IPS-20b (cell line): ENCODE measurements around the gene PRSS37.

Experiments used
- H3K27ac ChIP-seq: one replicate; pipeline ENCODE4 v1.5.1; 2013; ENCODE audit warnings: low read length
- H3K27me3 ChIP-seq: 2 replicates; pipeline ENCODE4 v1.6.1; 2013; ENCODE audit warnings: mild to moderate bottlenecking, low read length, inconsistent platforms; ENCODE audit not compliant: insufficient read depth
- H3K36me3 ChIP-seq: 2 replicates; pipeline ENCODE4 v1.6.1; 2013; ENCODE audit warnings: low read depth, mild to moderate bottlenecking, inconsistent platforms, low read length, moderate library complexity; ENCODE audit not compliant: insufficient read depth
- H3K4me1 ChIP-seq: 2 replicates; pipeline ENCODE4 v1.6.1; 2013; ENCODE audit warnings: mild to moderate bottlenecking, control low read depth, inconsistent platforms, low read length, moderate library complexity; ENCODE audit not compliant: insufficient read depth
- H3K4me3 ChIP-seq: 2 replicates; pipeline ENCODE4 v1.5.1; 2013; ENCODE audit warnings: mild to moderate bottlenecking, low read length, inconsistent platforms
- H3K9ac ChIP-seq: 2 replicates; pipeline ENCODE4 v1.6.1; 2013; ENCODE audit warnings: low read depth, mild to moderate bottlenecking, inconsistent platforms, low read length, moderate library complexity
- H3K9me3 ChIP-seq: 2 replicates; pipeline ENCODE4 v1.6.1; 2013; ENCODE audit warnings: mild to moderate bottlenecking, low read depth, low read length, inconsistent platforms; ENCODE audit not compliant: insufficient read depth

Gene PRSS37

GRCh38 chr7:141841385-141841784 is at the start of gene PRSS37:
PRSS37 (minus strand) TSS chr7:141841485; CDS start chr7:141841049, 436 bp downstream.
- no peaks in the 10 kb centered on the region for H3K27me3 ChIP-seq
- H3K9ac ChIP-seq: no peak within 1 kb of the TSS
- H3K4me3 ChIP-seq: no peak within 1 kb of the TSS
- H3K4me1 ChIP-seq: no peaks in the 10 kb centered on the region
- no peaks in the 10 kb centered on the region for H3K9me3 ChIP-seq
- H3K36me3 ChIP-seq: no peaks in the 10 kb centered on the region
- H3K27ac ChIP-seq: no peak within 1 kb of the TSS

DNA sequence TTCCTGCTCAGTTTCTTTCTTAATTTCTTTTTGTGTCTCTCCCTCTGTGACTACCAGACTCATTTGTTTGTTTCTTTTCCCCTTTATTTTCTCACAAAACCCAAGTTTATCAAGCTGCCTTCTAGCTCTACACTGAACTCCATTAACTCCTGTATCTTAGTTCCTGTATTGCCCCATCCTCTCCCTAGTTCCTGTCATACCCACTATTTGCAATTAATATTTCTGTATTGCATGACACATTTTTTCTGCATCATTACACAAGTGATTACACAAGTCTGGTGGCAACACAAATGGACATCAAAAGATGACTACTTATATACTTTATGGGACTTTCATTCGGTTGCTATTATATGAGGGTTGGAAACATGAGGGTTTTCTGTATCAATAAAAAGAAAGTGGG is 48.0 kb upstream of the PRSS37 start:
- Histone ChIP-seq H3K27ac (no peak overlapping the region), H3K9me3 (no peaks in the 10 kb centered on the region), H3K4me3 (no peak overlapping the region), H3K36me3 (no peaks in the 10 kb centered on the region), H3K27me3 (no peaks in the 10 kb centered on the region), H3K4me1 (no peaks in the 10 kb centered on the region), H3K9ac (no peak overlapping the region)

DNA sequence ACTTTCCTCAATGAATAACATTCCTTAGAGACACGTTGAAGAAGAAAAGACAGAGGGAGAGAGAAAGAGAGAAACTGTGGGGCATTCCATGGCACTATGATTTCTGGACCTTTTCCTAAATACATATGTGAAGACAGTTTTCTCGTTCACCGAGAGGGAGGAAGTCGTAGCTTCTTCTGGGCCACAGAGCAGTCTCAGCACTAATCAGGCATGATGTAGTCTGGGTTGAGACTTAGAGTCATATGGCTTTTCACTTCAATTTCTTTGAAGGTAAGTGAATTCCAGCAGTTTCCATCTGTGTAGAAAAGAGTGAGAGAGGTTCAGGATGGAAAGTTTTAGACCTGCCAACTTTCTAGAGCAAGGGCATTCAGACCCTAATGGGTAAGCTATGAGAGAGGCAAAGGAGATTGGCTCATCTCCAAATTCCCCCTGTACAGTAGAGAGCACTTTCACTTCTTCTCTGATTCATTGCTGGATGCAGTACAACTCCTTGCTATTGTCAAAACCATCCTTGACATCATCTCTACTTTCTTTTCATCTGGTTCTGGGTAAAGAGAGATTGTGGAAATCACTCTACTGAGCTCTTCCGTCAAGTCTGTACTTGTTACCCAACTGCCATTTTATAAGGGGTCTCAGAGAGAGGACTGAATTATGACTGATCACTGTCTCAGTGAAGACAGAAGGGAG is 43.4 kb upstream of the PRSS37 start:
- Histone ChIP-seq H3K4me3 (no peak overlapping the region), H3K4me1 (no peaks in the 10 kb centered on the region), H3K9ac (no peak overlapping the region), H3K27me3 (no peaks in the 10 kb centered on the region), H3K27ac (no peak overlapping the region), H3K36me3 (no peaks in the 10 kb centered on the region), H3K9me3 (no peaks in the 10 kb centered on the region)

- H3K27ac ChIP-seq: no peak overlapping the region
- H3K4me3 ChIP-seq: no peak overlapping the region
- no peaks in the 10 kb centered on the region for H3K9me3 ChIP-seq
- no peaks in the 10 kb centered on the region for H3K27me3 ChIP-seq
- H3K4me1 ChIP-seq: peaks cover 2% of the 10 kb centered on the region; the same call in 1 of the 2 replicates
- no peaks in the 10 kb centered on the region for H3K36me3 ChIP-seq
- H3K9ac ChIP-seq: no peak overlapping the region
Observed at GRCh38 chr7:141880960-141881359, 39.7 kb upstream of the PRSS37 start.

- peaks cover 17% of the 10 kb centered on the region for H3K4me1 ChIP-seq
- no peaks in the 10 kb centered on the region for H3K36me3 ChIP-seq
- no peaks in the 10 kb centered on the region for H3K27me3 ChIP-seq
- no peak overlapping the region for H3K27ac ChIP-seq
- H3K9me3 ChIP-seq: no peaks in the 10 kb centered on the region
- H3K9ac ChIP-seq: no peak overlapping the region
- no peak overlapping the region for H3K4me3 ChIP-seq
Observed at GRCh38 chr7:141877365-141877764, 36.1 kb upstream of the PRSS37 start.

GRCh38 chr7:141876371-141876770 is 35.1 kb upstream of the PRSS37 start:
- Histone ChIP-seq H3K4me1 (peaks cover 17% of the 10 kb centered on the region), H3K9ac (no peak overlapping the region), H3K9me3 (no peaks in the 10 kb centered on the region), H3K36me3 (no peaks in the 10 kb centered on the region), H3K27ac (no peak overlapping the region), H3K4me3 (no peak overlapping the region), H3K27me3 (no peaks in the 10 kb centered on the region)

DNA sequence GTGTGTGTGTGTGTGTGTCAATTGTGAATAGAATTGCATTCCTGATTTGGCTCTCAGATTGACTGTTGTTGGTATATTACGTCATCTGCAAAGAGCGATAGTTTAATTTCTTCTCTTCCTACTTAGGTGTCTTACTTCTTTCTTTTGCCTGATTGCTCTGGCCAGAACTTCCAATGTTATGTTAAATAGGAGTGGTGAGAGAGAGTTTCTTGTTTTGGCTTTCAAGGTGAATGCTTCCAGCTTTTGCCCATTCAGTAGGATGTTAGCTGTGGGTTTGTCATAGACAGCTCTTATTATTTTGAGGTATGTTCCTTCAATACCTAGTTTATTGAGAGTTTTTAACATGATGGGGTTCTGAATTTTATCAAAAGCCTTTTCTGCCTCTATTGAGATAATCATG is 34.2 kb upstream of the PRSS37 start:
- no peaks in the 10 kb centered on the region for H3K9me3 ChIP-seq
- no peak overlapping the region for H3K9ac ChIP-seq
- H3K4me1 ChIP-seq: peaks cover 17% of the 10 kb centered on the region
- H3K27me3 ChIP-seq: no peaks in the 10 kb centered on the region
- peak overlapping the region; percentile 24; the same call in 1 of the 2 replicates for H3K4me3 ChIP-seq
- H3K27ac ChIP-seq: no peak overlapping the region
- H3K36me3 ChIP-seq: no peaks in the 10 kb centered on the region

DNA sequence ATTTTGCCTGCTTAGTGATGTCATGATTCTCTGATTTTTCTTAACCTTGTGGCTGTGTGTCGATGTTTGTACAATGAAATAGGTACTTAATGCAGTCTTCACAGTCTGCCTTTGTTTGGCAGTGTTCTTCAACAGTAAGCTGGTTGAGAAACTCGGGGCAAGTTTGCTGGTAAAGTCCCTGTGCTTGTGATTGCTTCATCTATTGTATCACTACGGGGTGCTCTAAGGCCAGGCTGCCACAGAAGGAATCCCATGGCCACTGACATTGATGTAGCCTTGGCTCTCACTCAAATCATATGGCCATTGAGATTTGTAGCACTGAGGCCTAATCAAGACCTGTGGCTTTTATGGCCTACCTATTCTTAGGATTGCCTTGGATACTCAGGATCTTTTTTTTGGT is 33.5 kb upstream of the PRSS37 start:
- Histone ChIP-seq H3K9me3 (no peaks in the 10 kb centered on the region), H3K9ac (no peak overlapping the region), H3K27me3 (no peaks in the 10 kb centered on the region), H3K4me3 (peak overlapping the region; percentile 24; the same call in 1 of the 2 replicates), H3K4me1 (peaks cover 17% of the 10 kb centered on the region), H3K27ac (no peak overlapping the region), H3K36me3 (no peaks in the 10 kb centered on the region)

GRCh38 chr7:141872931-141873330 is 31.6 kb upstream of the PRSS37 start:
- H3K4me1 ChIP-seq: peaks cover 17% of the 10 kb centered on the region
- H3K36me3 ChIP-seq: no peaks in the 10 kb centered on the region
- H3K9ac ChIP-seq: no peak overlapping the region
- H3K27ac ChIP-seq: no peak overlapping the region
- H3K9me3 ChIP-seq: no peaks in the 10 kb centered on the region
- no peaks in the 10 kb centered on the region for H3K27me3 ChIP-seq
- H3K4me3 ChIP-seq: no peak overlapping the region

- no peak overlapping the region for H3K27ac ChIP-seq
- H3K9ac ChIP-seq: no peak overlapping the region
- no peak overlapping the region for H3K4me3 ChIP-seq
- no peaks in the 10 kb centered on the region for H3K27me3 ChIP-seq
- no peaks in the 10 kb centered on the region for H3K36me3 ChIP-seq
- H3K4me1 ChIP-seq: no peaks in the 10 kb centered on the region
- H3K9me3 ChIP-seq: no peaks in the 10 kb centered on the region
Observed at GRCh38 chr7:141866974-141867373, 25.7 kb upstream of the PRSS37 start.

- Histone ChIP-seq H3K4me3 (no peak overlapping the region), H3K9me3 (no peaks in the 10 kb centered on the region), H3K27me3 (no peaks in the 10 kb centered on the region), H3K27ac (no peak overlapping the region), H3K4me1 (no peaks in the 10 kb centered on the region), H3K36me3 (no peaks in the 10 kb centered on the region), H3K9ac (no peak overlapping the region)
Observed at GRCh38 chr7:141864765-141865447, 23.6 kb upstream of the PRSS37 start.

GRCh38 chr7:141860207-141860606 is 18.9 kb upstream of the PRSS37 start:
- Histone ChIP-seq H3K27me3 (no peaks in the 10 kb centered on the region), H3K36me3 (no peaks in the 10 kb centered on the region), H3K9me3 (no peaks in the 10 kb centered on the region), H3K9ac (no peak overlapping the region), H3K4me1 (no peaks in the 10 kb centered on the region), H3K27ac (no peak overlapping the region), H3K4me3 (no peak overlapping the region)
